IPS-11a (cell line): Measurements from ENCODE around the gene CLDN9.

ENCODE experiments used
- H3K4me3 ChIP-seq: one replicate; pipeline ENCODE4 v1.5.1; 2013; ENCODE audit warnings: low read depth, low read length, control low read depth

The CLDN9 gene

GRCh38 chr16:3012828-3013420 is at the start of gene CLDN9:
CLDN9 (plus strand) TSS chr16:3012923; CDS start chr16:3013363, 440 bp downstream.
- no peak within 1 kb of the TSS for H3K4me3 ChIP-seq

- peak overlapping the region; percentile 67 for H3K4me3 ChIP-seq
Observed at GRCh38 chr16:2963074-2963722, 49.5 kb upstream of the CLDN9 start.

GRCh38 chr16:2963723-2964474 is 48.8 kb upstream of the CLDN9 start, which contains the start of gene KREMEN2:
KREMEN2 (plus strand) TSS chr16:2964275; CDS start chr16:2964521, 246 bp downstream.
- peak within 1 kb of the TSS; percentile 67 for H3K4me3 ChIP-seq

GRCh38 chr16:2964475-2965336 is 48.0 kb upstream of the CLDN9 start:
- peak overlapping the region; percentile 67 for H3K4me3 ChIP-seq

- no peak overlapping the region for H3K4me3 ChIP-seq
Observed at GRCh38 chr16:2966043-2966807, 46.5 kb upstream of the CLDN9 start.

- no peak overlapping the region for H3K4me3 ChIP-seq
Observed at GRCh38 chr16:2966808-2967191, 45.9 kb upstream of the CLDN9 start.

- no peak overlapping the region for H3K4me3 ChIP-seq
Observed at GRCh38 chr16:2967211-2967631, 45.5 kb upstream of the CLDN9 start.

- H3K4me3 ChIP-seq: no peak overlapping the region
Observed at GRCh38 chr16:2967721-2968161, 45.0 kb upstream of the CLDN9 start.

- H3K4me3 ChIP-seq: peak overlapping the region; percentile 85
Observed at GRCh38 chr16:2968368-2968737, 44.4 kb upstream of the CLDN9 start.

GRCh38 chr16:2968738-2969544 is 43.8 kb upstream of the CLDN9 start, which contains the start of gene PAQR4:
PAQR4 (plus strand) TSS chr16:2969348; CDS start chr16:2969675, 327 bp downstream.
- peak within 1 kb of the TSS; percentile 85 for H3K4me3 ChIP-seq

- H3K4me3 ChIP-seq: peak overlapping the region; percentile 85
Observed at GRCh38 chr16:2969545-2970521, 42.9 kb upstream of the CLDN9 start.

GRCh38 chr16:2970563-2970962 is 42.2 kb upstream of the CLDN9 start:
- H3K4me3 ChIP-seq: peak overlapping the region; percentile 85

GRCh38 chr16:2971134-2971984 is 41.4 kb upstream of the CLDN9 start:
- H3K4me3 ChIP-seq: no peak overlapping the region

GRCh38 chr16:2971985-2972784 is 40.5 kb upstream of the CLDN9 start:
- H3K4me3 ChIP-seq: no peak overlapping the region

- no peak overlapping the region for H3K4me3 ChIP-seq
Observed at GRCh38 chr16:2973093-2973492, 39.6 kb upstream of the CLDN9 start.

GRCh38 chr16:2973605-2974318 is 39.0 kb upstream of the CLDN9 start:
- H3K4me3 ChIP-seq: no peak overlapping the region
